Measurements from ENCODE around the gene OPTC.

OPTC gene

DNA sequence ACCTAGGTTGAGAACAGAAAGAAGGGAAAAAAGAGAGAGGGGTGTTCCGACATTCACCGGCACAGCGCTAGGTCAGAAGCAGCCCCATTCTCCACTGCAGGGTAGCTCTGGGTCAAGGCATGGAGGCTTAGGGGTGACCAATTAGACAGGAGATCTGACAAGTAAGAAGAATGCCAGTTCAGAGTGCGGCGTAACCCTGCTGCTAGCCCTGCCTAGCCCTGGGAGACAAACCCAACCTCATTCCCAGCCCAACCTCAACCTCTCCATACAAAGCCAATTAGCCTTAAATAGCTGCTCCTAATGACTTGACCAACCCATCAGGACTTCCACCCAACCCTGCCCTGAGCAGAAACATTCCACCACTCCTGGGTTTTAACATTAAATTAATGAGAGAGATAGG, 15.0 kb upstream of the OPTC start:
- no peak for TF ChIP-seq POLR2A (IDR thresholded peaks at IDR 0.05; ENCODE audit: extremely low read depth, insufficient read length)
- TF ChIP-seq, protein P1, sequence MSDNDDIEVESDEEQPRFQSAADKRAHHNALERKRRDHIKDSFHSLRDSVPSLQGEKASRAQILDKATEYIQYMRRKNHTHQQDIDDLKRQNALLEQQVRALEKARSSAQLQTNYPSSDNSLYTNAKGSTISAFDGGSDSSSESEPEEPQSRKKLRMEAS (IDR thresholded peaks at IDR 0.05; ENCODE audit: low read depth, low read length) = no peak
- TF ChIP-seq, protein P2, sequence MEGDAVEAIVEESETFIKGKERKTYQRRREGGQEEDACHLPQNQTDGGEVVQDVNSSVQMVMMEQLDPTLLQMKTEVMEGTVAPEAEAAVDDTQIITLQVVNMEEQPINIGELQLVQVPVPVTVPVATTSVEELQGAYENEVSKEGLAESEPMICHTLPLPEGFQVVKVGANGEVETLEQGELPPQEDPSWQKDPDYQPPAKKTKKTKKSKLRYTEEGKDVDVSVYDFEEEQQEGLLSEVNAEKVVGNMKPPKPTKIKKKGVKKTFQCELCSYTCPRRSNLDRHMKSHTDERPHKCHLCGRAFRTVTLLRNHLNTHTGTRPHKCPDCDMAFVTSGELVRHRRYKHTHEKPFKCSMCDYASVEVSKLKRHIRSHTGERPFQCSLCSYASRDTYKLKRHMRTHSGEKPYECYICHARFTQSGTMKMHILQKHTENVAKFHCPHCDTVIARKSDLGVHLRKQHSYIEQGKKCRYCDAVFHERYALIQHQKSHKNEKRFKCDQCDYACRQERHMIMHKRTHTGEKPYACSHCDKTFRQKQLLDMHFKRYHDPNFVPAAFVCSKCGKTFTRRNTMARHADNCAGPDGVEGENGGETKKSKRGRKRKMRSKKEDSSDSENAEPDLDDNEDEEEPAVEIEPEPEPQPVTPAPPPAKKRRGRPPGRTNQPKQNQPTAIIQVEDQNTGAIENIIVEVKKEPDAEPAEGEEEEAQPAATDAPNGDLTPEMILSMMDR (IDR thresholded peaks at IDR 0.05; ENCODE audit: low read depth, low read length) = no peak
- TF ChIP-seq MYC (IDR thresholded peaks at IDR 0.05; ENCODE audit: low read depth, low read length) = no peak
- H3K4me3 ChIP-seq (ENCODE audit: low read depth, low read length) = no peak overlapping the region
- DNase-seq (ENCODE audit: low read depth) = no peak

DNA sequence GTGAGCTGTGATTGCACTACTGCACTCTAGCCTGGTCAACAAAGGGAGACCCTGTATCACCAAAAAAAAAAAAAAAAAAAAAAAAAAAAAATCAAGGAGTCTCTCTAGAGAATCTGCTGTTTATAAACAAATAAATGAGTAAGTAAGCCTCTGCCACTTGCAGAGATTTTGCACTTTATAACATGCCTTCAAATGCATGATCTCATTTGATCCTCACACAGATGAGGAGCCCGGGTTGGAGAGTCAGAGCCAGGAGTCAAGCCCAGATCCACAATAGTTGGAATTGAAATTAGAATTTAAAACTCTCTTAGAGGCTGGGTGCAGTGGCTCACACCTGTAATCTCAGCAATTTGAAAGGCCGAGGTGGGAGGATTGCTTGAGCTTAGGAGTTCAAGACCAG, 14.3 kb upstream of the OPTC start:
- no peak overlapping the region for H3K4me3 ChIP-seq (ENCODE audit: low read depth, low read length)
- no peak for DNase-seq (ENCODE audit: low read depth)
- TF ChIP-seq MYC (IDR thresholded peaks at IDR 0.05; ENCODE audit: low read depth, low read length) (no peak), POLR2A (IDR thresholded peaks at IDR 0.05; ENCODE audit: extremely low read depth, insufficient read length) (no peak)
- TF ChIP-seq, protein P1 (IDR thresholded peaks at IDR 0.05; ENCODE audit: low read depth, low read length) = no peak
- TF ChIP-seq, protein P2 (IDR thresholded peaks at IDR 0.05; ENCODE audit: low read depth, low read length) = no peak

DNA sequence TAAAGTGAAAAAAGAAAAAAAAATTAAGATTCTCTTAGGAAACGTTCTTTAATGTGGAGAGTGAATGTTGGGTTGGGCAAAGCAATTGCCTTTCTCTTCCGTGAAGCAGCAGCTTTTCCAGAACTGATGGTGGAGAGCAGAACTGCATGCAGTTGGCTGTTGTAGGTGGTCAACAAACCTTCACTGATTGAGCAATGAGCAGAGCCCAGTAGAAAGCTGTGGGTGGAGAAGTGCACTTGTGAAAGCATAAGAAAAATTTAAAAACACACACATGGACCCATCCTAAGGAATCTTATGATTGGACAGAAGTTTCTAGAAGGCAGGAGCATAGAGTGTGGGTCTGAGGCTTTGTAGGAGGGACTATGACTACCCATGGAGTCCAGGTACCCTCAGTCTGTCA, 13.9 kb upstream of the OPTC start:
- TF ChIP-seq MYC (IDR thresholded peaks at IDR 0.05; ENCODE audit: low read depth, low read length) = no peak
- TF ChIP-seq, protein P2 (IDR thresholded peaks at IDR 0.05; ENCODE audit: low read depth, low read length) = no peak
- no peak for TF ChIP-seq POLR2A (IDR thresholded peaks at IDR 0.05; ENCODE audit: extremely low read depth, insufficient read length)
- TF ChIP-seq, protein P1 (IDR thresholded peaks at IDR 0.05; ENCODE audit: low read depth, low read length) = no peak
- no peak for DNase-seq (ENCODE audit: low read depth)
- H3K4me3 ChIP-seq (ENCODE audit: low read depth, low read length) = no peak overlapping the region

DNA sequence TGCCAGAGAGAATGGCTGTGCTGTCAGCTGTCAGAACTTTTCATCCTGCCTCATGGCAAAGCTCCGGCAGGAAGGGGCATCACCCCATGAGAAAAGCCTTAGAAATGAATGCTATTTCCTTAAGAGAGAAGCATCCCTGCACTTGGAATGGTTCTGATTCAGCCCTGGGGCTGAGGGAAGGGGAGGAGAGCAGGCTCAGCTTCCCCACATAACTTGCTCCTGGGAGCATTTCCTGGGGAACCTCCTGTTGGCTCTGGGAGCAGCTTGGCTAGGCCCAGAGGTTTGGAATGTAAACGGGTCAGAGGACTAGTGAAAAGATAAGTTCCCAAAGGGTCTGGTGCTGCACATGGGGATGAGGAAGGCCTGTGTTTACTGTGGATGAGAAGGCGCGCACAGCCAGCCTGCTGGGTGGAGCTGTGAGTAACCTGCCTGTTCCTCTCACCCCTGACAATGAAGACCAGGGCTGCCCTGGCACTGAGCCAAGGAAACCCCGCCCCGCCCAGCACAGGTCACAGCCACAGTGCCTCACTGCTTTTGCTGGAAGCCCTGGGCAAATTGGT, 13.3 kb upstream of the OPTC start:
- no peak overlapping the region for H3K4me3 ChIP-seq (ENCODE audit: low read depth, low read length)
- DNase-seq (ENCODE audit: low read depth) = no peak
- TF ChIP-seq POLR2A (IDR thresholded peaks at IDR 0.05; ENCODE audit: extremely low read depth, insufficient read length) = no peak
- TF ChIP-seq, protein P2 (IDR thresholded peaks at IDR 0.05; ENCODE audit: low read depth, low read length) = no peak
- TF ChIP-seq, protein P1 (IDR thresholded peaks at IDR 0.05; ENCODE audit: low read depth, low read length) = no peak
- TF ChIP-seq MYC (IDR thresholded peaks at IDR 0.05; ENCODE audit: low read depth, low read length) = no peak

DNA sequence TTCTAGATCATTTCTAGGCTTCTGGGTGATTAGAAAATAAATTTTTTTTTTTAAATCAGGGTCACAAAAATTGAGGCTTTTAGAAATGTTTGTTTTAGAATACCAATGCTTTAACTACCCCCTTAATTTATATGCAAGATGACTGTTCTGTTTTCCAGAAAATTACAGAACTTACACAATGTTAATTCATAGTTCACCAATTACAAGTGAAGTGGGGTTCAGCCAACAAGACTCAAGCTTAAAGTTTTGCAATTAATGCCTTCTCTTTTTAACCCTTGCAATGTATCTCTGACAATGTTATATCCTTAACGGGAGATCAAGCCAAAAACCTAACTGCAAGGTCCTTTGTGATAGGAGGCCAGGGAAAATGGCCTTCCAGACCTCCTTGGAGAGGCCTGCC, 12.8 kb upstream of the OPTC start:
- no peak overlapping the region for H3K4me3 ChIP-seq (ENCODE audit: low read depth, low read length)
- TF ChIP-seq MYC (IDR thresholded peaks at IDR 0.05; ENCODE audit: low read depth, low read length) = no peak
- TF ChIP-seq, protein P1 (IDR thresholded peaks at IDR 0.05; ENCODE audit: low read depth, low read length) = no peak
- TF ChIP-seq, protein P2 (IDR thresholded peaks at IDR 0.05; ENCODE audit: low read depth, low read length) = no peak
- TF ChIP-seq POLR2A (IDR thresholded peaks at IDR 0.05; ENCODE audit: extremely low read depth, insufficient read length) = no peak
- no peak for DNase-seq (ENCODE audit: low read depth)

Data from NB4 (cell line).